VCaP (cell line): ENCODE results near the gene IMMT.

Experiments used
- H3K27ac ChIP-seq: fragments of 450-650 bp; 2 replicates; pipeline ENCODE4 v1.5.1; 2017
- CTCF ChIP-seq: fragments of 450-650 bp; conservative IDR thresholded peaks from 2 replicates; pipeline ENCODE4 v1.5.1; 2017; ENCODE audit warnings: mild to moderate bottlenecking, moderate library complexity

Gene IMMT

GRCh38 chr2:86107031-86107430 lies 88.2 kb downstream of the IMMT start:
- no peak for TF ChIP-seq CTCF
- H3K27ac ChIP-seq, result peak overlapping the region; percentile 83; the same call in 1 of the 2 replicates

- no peak for TF ChIP-seq CTCF
- H3K27ac ChIP-seq, result peak within 1 kb of the TSS; percentile 83
These were observed 89.0 kb downstream of the IMMT start, which contains the start of gene PTCD3 for GRCh38 chr2:86105969-86106945. PTCD3 (plus strand) TSS chr2:86106235; CDS start chr2:86106248, 13 bp downstream.

- no peak for TF ChIP-seq CTCF
- peak within 1 kb of the TSS; percentile 83 for H3K27ac ChIP-seq
These were observed 89.9 kb downstream of the IMMT start, which contains the start of gene POLR1A for GRCh38 chr2:86105252-86105968. POLR1A (minus strand) TSS chr2:86105886; CDS start chr2:86105776, 110 bp downstream.

GRCh38 chr2:86102157-86102556 lies 93.1 kb downstream of the IMMT start:
- TF ChIP-seq CTCF, result no peak
- H3K27ac ChIP-seq, result no peak overlapping the region

- no peak overlapping the region for H3K27ac ChIP-seq
- TF ChIP-seq CTCF, result no peak
These were observed 97.3 kb downstream of the IMMT start for GRCh38 chr2:86097913-86098312.

GRCh38 chr2:86097114-86097896 lies 98.0 kb downstream of the IMMT start:
- peak overlapping the region; percentile 7; the same call in 1 of the 2 replicates for H3K27ac ChIP-seq
- no peak for TF ChIP-seq CTCF
